Prostate gland (tissue), 2 donors: ENCODE data around the gene CRTC1.

Experiments
- POLR2A ChIP-seq: fragments of 450-650 bp; IDR thresholded peaks from one replicate; pipeline ENCODE4 v1.6.1; 2016; ENCODE audit warnings: antibody characterized with exemption, mild to moderate bottlenecking
- POLR2AphosphoS5 ChIP-seq: sonication (generic); formaldehyde crosslinking; IDR thresholded peaks from one replicate; pipeline ENCODE4 v1.6.1; 2017; ENCODE audit warnings: antibody characterized with exemption
- TF ChIP-seq, protein P1 (sequence below), 4 experiments: fragments of 200-600 bp in 2 of 4; fragments of 450-650 bp in 2 of 4; sonication (generic) in 2 of 4; IDR thresholded peaks; 1 replicate in 3 of 4; 2 replicates in 1 of 4; pipeline ENCODE4 v1.5.1; 2016 to 2019; ENCODE audit warnings: antibody characterized with exemption in 4 of 4, mild to moderate bottlenecking in 2 of 4, moderate library complexity in 2 of 4

DNA sequence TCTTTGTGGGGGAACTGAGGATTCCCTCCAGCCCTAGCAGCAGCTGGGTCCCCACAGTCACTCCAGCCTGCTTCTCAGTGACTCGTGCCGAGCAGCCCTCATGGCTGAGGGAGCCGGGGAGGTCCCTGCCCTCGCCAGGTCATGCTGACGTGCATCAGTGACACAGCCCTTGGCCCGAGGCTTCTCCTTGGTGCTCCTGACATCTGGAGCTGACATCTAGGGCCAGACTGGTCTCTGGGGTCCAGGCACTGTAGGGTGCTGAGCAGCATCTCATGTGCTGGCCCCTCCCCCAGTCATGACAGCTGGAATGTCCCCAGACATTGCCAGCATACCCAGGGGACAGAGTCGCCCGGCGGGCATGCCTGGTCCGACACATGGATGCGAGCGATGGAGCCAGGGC lies 93.3 kb downstream of the CRTC1 start:
- TF ChIP-seq, protein P1, sequence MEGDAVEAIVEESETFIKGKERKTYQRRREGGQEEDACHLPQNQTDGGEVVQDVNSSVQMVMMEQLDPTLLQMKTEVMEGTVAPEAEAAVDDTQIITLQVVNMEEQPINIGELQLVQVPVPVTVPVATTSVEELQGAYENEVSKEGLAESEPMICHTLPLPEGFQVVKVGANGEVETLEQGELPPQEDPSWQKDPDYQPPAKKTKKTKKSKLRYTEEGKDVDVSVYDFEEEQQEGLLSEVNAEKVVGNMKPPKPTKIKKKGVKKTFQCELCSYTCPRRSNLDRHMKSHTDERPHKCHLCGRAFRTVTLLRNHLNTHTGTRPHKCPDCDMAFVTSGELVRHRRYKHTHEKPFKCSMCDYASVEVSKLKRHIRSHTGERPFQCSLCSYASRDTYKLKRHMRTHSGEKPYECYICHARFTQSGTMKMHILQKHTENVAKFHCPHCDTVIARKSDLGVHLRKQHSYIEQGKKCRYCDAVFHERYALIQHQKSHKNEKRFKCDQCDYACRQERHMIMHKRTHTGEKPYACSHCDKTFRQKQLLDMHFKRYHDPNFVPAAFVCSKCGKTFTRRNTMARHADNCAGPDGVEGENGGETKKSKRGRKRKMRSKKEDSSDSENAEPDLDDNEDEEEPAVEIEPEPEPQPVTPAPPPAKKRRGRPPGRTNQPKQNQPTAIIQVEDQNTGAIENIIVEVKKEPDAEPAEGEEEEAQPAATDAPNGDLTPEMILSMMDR (IDR thresholded peaks at IDR 0.05): no peak
- TF ChIP-seq POLR2AphosphoS5 (no peak), POLR2A (no peak)
